Measurements from ENCODE around the gene KRT4.

KRT4 gene

DNA sequence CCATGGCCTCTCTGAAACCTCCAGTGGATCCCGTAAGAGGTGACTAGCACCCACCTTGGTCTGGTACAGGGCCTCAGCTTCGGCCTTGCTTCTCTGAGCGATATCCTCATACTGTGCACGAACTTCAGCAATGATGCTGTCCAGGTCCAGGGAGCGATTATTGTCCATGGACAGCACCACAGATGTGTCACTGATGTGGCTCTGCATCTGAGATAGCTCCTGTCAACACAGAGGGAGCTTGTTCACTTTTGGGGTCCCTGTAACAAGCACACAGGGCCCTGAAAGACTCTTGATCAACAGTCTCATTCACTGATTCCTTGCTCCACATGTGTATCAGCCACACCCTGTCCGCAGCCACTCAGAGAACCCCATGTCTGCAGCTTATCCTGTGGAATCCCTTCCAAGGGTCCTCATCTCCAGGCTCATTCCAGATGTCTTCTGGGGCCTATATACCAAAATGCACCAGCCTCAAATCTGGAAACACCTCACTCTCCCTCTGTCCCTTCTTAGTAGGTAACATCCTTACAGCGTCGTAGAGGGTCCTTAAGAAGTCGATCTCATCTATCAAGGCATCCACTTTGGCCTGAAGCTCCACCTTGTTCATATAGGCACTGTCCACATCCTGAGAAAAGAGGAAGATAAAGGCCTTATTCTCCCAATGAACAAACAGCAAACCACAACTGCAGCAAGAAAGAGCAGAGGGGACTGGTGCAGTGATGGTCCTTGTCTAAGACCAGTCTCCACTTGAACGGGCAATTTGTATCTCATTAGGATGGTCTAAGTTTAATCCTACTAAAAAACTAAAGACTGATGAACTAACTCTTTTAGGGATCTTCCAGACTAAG, 21.5 kb downstream of the KRT4 start:
- no peak for DNase-seq (ENCODE audit: low read depth in 3 of 3)

DNA sequence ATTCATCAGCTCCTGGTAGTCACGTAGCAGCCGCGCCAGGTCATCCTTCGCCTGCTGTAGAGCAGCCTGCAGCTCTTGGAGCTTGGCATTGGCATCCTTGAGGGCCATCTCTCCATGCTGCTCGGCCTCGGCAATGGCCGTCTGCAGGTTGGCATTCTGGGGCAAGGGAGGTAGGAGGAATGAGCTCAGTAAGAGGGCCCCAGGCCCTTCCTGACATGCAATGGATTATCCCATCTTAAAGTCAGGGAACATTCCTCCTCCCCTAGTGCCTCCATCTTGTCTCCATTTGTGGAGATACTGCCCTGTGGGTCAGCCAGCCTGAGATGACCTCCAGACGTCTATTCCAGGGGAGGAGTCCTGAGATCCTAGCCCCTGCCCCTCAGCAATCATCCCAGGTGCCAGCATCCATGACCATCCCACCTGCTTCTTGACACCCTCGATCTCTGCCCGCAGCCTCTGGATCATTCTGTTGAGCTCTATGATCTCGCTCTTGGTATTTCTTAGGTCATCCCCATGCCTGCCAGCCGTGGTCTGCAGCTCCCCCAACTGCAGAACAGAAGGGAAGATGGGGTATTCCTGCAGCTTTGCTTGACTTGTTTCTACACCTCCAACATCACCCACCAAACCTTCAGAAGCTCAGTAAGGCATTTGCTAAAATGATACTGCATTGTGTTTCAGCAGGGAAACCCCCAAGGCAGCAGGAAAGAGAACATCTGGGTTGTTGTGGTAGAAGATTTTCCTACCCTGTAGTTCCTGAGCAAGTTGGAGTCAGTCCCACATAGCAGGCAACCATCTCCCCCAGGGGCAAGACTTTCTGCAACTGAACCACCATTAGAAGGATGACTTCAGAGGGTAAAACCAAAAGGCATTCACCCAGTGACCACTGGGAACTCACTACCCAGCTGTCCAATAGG, 22.4 kb downstream of the KRT4 start:
- DNase-seq (ENCODE audit: low read depth in 3 of 3) = no peak

DNA sequence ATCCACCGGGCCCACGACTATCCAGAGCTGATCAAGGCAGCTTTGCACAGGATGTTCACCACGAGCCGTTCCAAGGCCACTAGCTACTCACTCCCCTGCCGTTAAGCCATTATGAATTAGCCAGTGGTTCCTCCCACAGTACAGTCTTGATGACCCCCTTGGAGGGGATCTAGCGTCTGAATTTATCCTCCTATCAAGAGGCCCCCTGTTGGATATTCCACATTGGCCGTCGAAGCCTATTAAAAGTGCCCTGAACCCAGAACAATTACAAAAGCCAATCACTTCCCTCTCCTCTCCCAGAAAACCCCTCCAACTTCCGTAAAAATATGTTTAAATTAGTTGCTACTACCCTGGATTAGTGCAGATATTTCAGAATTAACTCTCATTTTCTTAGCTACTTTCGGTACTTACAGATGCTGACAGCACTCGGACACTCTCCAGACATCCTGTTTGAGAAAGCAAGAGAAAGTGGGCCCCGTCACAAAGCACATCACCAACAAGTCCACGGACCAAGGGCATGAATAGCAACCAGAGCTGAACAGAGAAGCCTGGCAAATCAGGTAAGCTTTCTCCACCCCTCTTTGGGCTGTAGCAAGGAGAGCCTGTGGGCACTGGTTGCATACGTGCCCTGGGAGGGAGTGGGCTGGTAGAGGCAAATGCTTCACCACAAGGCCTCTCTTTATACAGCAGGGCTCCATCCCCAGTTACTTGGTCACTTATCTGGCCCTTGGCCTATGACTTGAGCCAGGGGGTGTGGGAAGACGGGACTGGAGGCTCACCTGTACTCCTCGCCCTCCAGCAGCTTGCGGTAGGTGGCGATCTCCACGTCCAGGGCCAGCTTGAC, 23.3 kb downstream of the KRT4 start:
- DNase-seq (ENCODE audit: low read depth in 3 of 3) = no peak

DNA sequence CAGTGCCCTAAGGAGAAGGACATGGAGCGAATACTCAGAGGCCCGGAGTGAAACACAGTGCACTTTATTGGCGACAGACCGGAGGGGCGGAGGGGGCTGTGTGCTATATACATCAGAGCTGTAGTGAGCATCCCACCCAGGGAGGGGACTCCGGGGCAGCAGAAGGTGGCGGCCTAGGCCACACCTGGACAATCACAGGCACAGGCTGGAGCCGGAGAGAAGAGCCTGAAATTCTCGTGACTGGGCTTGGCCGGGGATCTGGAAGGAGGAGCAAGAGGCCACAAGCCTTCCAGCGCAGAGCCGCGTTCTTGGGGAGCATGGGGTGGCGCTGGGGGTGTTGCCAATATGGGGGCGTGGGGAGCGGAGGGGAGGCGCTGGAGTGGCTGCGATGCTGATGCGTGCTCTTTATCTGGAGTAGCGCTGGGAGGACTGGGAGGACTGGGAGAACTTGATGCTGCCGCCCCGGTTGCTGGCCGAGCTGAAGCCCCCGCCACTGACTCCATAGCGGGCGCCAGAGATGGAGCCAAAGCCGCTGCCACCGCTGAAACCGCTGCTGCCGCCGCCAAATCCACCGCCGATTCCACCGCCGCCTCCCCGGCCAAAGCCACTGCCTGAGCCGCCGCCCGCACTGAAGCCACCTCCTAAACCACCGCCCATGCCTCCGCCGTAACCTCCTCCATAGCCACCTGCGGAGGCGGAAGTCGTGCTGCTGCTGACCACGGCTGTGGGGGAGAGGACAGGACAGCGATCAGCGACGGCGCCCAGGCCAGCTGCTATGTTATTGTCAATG, 24.1 kb downstream of the KRT4 start:
- DNase-seq (ENCODE audit: low read depth in 3 of 3) = no peak

DNA sequence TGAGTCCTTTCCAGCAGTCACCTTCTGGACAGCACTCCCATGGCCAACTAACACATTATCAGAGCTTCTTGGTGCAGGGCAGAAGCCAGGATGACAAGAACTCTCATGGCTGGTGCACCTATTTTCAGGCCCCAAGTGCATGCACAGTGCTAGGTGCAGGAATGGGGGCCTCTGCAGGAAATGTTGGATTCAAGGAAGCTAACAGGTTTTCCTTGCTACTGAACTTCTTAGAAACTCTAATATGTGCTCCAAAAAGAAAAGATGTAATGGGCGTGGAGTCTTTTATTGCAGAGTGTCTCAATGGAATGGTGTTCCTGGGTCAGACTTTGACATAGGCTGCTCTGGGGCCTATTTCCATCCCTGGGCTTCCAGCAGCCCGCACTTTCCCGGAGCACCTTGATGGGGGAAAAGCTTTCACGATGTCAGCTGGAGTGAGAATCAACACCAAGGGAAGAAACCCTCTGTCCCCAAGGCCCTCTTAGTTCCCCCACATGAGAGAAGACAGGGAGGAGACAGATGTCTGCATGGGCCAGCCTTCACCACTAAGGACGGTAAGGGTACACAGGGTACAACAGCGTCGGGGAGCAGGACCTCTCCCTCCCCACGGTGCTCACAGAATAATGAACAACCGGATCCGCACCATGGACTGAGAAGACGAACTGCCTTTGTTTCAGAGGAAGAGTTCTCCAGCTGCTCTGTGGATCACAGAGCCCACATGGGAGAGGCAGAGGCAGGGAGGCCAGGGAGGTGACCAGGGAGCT, 24.9 kb downstream of the KRT4 start:
- no peak for DNase-seq (ENCODE audit: low read depth in 3 of 3)

DNA sequence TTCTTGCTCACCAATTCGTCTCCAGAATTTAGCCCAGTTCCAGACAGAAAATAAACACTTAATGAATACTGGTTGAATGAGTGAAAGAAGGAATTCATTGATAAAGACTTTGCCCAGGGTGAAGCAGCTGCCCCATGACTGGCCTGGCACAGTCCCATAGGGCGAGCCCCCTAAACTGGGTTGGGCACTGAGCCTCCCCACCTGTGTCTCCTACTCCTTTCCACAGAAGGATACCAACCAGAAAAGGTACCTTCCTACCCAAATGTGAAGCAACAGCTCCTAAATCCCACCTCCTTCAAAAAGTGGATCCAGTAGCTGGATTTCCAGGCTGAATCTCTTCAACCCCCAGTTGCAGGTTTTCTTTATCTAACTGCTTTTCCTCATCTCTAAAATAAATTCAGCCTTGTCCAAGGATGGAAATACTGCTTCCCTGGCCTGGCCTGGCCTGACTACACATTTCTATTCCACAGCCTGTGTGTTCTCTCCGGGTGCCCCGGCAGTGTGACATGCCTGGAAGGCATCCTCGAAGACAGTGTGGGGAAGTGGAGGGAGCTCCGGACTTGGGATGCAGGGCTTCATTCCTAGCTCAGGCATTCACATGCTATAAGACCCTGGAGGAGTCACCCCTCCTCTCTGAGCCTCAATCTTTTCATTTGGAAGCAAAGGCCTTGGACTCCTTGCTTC, 25.6 kb downstream of the KRT4 start:
- DNase-seq (ENCODE audit: low read depth in 3 of 3) = no peak

DNA sequence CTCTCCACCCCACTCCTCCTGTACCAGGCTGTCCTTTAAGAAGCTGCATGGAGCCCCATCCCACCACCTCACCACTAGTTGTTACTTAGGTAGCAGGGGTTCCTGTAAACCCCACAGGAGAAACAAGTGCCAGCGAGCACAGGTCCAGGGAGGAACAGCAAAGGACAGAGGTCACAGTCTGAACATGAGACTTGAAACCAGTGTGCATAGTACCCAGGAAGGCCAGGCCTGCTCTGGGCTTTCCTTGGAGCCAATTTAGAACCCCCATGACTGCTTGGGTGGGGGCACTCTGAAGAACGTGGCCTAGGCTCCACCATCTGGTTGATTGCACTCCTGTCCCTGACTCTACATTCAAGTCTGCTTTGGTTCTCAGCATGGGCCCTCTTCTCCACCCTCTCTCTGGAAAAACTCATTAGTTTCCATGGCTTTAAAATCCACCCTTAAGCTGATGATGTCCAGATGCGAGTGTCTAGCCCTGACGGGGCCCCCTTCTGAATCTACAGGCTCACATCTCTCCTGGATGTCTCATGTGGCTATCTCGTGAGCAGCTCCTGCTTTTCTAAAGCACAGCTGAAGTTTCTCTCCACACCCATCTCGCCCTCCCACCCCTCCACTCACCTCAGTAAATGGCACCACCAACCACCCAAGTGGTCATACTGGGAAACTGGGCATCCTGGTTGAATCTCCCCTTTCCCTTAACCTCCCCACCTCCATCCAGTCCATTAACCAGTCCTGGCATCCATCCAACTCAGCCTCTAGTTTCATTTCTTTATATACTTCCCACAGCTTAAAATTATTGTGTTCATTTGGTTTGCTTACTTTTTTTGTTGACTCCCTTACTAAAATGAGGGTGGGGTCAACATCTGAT, 26.4 kb downstream of the KRT4 start:
- DNase-seq (ENCODE audit: low read depth in 3 of 3) = no peak

DNA sequence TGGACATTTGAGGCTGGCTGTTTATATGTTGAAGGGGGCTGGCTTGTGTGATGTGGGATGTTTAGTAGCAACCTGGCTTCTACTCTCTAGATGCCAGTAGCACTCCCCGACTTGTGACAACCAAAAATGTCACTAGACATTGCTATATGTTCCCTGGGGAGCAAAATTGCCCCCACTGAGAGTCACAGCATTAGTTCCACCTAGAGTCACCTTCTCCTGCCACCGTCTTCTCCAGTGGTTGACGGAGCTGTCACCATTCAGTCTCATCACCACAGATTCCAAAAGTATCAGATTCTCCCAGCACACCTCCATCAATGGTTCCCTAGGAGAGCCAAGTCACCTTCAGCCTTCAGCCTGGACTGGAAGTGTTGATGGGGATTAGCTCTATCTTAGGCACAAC, 29.0 kb downstream of the KRT4 start:
- no peak for DNase-seq (ENCODE audit: low read depth in 3 of 3)

DNA sequence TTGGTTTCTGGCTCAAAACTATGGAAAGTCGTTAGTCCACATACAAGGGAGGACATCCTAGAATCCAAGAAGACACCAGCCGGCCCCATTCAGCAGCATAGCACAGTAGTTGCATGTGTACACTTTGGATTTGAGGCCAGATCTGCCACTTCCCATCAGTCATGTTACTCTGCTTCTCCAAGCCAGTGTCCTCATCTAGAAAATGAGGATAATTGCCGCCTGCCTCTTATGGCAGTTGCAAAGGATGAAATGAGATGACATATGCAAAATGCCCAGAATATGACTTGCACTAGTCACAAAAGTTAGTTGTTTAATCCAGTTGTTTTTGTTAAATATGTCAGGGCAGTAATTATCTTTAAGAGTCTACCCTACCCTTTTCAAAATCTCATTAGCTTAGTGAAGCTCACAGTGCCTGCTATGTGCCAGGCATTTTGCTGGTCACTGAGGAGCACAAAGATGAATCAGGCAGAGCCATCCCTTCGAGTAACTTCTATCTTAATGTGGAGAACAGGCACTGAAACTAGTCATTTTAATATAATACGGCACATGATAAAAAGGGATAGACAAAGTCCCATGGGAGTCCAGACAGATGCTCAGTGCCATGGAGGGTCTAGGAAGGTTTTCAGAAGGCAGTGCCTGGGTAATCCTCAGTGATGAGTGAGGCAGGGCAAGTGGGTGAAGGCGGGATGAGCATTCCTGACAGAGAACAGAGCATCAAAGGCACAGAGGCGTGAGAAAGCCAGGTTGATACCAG, 30.2 kb downstream of the KRT4 start:
- DNase-seq (ENCODE audit: low read depth in 3 of 3) = no peak

DNA sequence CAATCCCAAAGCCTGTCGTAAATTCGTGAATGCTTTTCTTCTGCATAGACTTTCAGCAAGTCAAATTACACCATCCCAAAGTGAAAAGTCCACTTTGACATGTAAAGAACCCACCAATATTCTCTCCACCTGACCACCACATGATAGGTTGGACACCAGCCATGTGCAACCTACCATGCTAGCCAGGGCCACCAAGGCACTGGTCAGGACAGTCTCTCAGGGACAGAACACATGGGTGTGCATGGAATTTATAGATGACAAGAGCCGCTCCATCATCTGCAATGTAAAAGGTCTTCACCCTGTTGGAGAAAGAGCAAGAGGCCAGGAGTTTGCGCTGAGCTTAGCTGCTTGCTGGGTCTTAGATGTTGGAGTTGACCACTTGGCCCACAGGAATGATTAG, 31.4 kb downstream of the KRT4 start:
- no peak for DNase-seq (ENCODE audit: low read depth in 3 of 3)

DNA sequence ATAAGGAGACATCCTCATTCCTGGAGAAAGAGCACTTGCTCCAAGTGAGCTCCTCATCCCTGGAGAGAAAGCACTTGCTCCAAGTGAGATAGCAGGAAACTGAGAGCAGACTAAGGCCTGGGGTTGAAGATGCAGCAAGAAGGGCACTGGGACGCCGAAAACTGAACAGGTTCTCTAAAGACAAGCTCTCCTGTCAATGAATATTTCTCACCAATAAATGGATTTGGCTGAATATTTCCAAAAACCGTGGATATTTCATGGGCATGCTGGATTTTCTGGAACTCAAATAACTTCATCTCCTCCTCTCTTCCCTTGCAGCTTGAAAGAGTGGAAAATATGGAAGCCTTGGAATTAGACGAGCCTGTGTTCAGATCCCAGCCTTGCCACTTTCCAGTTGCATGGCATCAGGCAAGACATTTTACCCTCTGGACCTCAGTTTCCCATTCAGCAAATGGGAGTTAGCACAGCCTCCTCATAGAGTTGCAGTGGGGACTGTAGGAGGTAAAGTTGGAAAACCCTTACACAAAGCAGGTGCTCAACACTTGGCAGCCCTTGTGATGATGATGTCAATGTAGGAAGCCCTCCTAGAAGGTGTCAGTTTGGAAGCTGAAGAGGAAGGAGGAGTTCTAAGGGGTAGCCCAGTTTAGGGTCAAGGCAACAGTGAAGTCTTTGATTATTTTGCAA, 32.4 kb downstream of the KRT4 start:
- DNase-seq (ENCODE audit: low read depth in 3 of 3) = no peak

DNA sequence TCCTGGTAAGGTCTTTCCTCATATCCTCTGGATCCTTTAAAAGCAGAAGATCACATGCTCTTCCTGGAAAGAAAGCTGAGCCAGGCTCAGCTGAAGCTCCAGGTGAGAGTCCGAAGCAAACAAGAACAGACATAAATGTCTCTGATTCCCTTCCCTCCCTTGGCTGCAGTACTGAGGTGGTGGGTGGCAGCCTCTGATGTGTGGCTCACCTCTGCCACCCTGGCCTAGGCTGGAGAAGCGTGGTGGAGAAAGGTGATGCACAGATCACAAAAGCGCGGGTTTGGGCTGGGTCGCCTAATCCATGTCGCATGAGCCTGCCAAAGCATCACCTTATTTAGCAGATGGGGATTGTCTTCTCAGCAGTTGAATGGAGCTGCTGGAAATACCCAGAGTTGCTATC, 34.0 kb downstream of the KRT4 start:
- no peak for DNase-seq (ENCODE audit: low read depth in 3 of 3)

DNA sequence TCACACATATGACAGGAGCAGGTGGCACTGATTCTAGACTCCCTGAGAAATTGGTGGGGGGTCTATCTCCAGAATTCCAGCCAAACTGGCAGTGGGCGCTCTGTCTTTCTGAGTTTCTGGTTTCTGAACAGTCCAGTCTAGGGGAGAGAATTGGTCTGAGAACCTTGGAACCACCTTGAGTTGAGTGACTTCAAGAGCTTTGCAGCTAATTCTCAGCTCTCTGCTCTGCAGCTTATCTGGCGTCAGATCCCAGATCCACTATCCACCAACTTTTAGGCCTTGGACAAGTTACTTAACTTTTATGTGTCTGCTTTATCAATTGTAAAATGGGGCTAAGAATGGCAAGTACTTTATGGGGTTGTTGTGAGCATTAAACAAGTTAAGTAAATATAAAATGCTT, 35.1 kb downstream of the KRT4 start:
- no peak for DNase-seq (ENCODE audit: low read depth in 3 of 3)

DNA sequence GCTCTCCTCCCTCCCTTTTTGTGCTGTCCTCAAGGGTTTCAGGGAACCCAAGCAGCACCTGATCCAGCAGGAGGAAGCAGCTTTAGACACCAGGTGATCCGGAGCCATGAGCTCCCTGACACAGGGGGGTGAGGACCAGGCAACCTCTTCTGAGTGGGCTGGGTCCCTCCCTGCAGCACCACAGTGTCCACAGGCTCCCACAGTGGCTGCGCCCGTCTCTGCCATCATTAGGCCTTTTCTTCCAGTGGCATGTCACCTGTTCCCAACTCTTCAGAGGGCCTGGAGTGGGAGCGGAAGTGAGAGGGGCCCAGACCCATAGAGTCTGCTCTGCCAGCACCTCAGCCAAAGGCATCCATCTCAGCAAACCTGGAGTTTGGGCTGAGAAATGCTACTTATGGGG, 36.4 kb downstream of the KRT4 start:
- DNase-seq (ENCODE audit: low read depth in 3 of 3) = no peak

DNA sequence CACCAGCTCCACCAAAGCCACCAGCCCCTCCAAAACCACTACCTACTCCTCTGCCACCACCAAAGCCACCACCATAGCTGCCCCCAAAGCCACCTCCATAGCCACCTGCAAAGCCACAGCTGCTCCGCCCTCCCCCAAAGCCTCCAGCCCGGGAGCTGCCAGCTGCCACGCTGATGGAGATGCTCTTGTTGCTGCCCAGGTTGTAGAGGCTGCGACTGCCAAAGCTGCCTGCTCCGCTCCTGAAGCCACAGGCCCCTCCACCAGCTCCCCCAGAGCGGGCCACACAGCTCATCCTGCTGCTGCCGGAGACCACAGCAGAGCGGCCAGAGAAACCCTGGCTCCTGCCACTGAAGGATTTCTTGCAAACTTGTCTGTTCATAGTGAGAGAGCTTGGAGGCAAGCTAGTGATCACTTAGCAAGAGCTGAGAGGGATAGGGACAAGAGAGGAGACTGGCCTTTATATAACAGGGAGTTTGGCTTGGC, 37.0 kb downstream of the KRT4 start, which contains the start of gene KRT76:
Gene KRT76 (minus strand): TSS at position 433 of the 483 bp plus-strand sequence. CDS start 54 bp downstream, at position 379.
- no peak for DNase-seq (ENCODE audit: low read depth in 3 of 3)

DNA sequence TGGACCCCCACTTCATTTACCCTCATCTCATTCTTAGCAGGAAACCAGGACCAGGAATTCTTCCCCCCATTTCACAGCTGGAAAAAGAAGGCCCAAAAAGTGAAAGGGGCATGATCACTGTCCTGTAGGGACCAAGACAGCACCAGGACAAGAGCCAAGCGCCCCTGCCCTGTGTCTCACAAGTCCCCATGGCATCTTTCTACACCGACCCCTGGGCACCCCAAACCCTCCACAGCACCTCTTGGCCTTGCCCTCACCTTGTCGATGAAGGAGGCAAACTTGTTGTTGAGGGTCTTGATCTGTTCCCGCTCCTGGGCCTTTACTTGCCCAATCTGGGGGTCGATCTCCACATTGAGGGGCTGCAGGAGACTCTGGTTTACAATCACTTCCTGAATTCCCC, 37.5 kb downstream of the KRT4 start:
- DNase-seq (ENCODE audit: low read depth in 3 of 3) = no peak

DNA sequence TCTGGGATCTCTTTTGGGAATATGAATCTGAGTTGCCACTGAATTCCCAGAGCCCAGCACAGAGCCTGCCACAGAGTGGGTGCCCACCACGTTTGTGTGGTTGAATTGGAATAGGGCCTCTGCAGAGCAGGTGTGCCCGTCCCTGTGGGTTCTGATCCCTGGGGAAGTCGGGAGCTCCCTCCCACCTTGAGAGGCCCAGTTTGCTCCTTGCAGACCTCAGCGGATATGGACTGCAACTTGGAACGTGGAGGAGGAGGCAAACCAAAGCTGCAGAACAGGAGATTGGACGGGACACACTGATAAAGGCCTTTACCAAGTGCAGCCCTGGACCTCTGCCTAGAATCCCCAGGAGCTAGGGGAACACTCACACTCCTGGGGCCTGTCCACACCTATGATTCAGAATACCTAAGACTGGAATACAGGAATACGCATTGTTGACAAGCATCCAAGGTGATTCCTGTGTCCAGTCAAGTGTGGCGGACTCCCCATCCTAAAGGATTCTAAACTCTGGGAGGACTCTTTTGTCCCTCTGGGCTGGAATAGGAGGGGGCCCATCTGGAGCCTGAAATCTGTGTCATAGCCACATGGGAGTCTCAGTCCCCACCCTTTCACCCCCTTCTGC, 39.2 kb downstream of the KRT4 start:
- DNase-seq (ENCODE audit: low read depth in 3 of 3) = no peak
